AG09309 (cell line): ENCODE measurements around the gene PIP4K2A.

Experiments used
- DNase-seq: peaks from one replicate; pipeline ENCODE4 v3.0.0-alpha.2; 2010; ENCODE audit warnings: low read depth
- H3K4me3 ChIP-seq: 2 replicates; pipeline ENCODE4 v1.5.1; 2011; ENCODE audit warnings: mild to moderate bottlenecking, low read depth, low read length, moderate library complexity; ENCODE audit not compliant: control insufficient read depth
- CTCF ChIP-seq: IDR thresholded peaks from 2 replicates; pipeline ENCODE4 v1.5.1; 2011; ENCODE audit warnings: mild to moderate bottlenecking, low read depth, low read length, inconsistent platforms; ENCODE audit not compliant: insufficient read depth, control insufficient read depth; ENCODE audit errors: missing control alignments

Gene PIP4K2A

GRCh38 chr10:22681783-22682183, 32.6 kb downstream of the PIP4K2A start:
- H3K4me3 ChIP-seq, result no peak overlapping the region

GRCh38 chr10:22681301-22681700, 33.1 kb downstream of the PIP4K2A start:
- no peak for DNase-seq
- no peak overlapping the region for H3K4me3 ChIP-seq
- TF ChIP-seq CTCF, result no peak

More at GRCh38 chr10:22681783-22682183, 32.6 kb downstream of the PIP4K2A start:
- TF ChIP-seq CTCF, result no peak
- no peak for DNase-seq

GRCh38 chr10:22679608-22680007, 34.8 kb downstream of the PIP4K2A start:
- no peak overlapping the region for H3K4me3 ChIP-seq
- DNase-seq, result no peak
- TF ChIP-seq CTCF, result no peak

GRCh38 chr10:22677333-22677732, 37.0 kb downstream of the PIP4K2A start:
- H3K4me3 ChIP-seq, result no peak overlapping the region
- no peak for TF ChIP-seq CTCF
- no peak for DNase-seq

- TF ChIP-seq CTCF, result no peak
- DNase-seq, result no peak
- no peak overlapping the region for H3K4me3 ChIP-seq
These were observed 37.9 kb downstream of the PIP4K2A start for GRCh38 chr10:22676435-22676834.

GRCh38 chr10:22674573-22674930, 39.8 kb downstream of the PIP4K2A start:
- no peak overlapping the region for H3K4me3 ChIP-seq
- DNase-seq, result no peak
- no peak for TF ChIP-seq CTCF
